NT2/D1 (cell line): Measurements from ENCODE around the gene CNTFR.

Experiments used
- SUZ12 ChIP-seq: IDR thresholded peaks from 2 replicates; pipeline ENCODE4 v1.6.1; 2011; ENCODE audit not compliant: insufficient read length, insufficient read depth; ENCODE audit errors: extremely low read depth
- YY1 ChIP-seq: IDR thresholded peaks from 2 replicates; pipeline ENCODE4 v1.6.1; 2011; ENCODE audit not compliant: insufficient read length, insufficient read depth

- TF ChIP-seq SUZ12 (no peak), YY1 (no peak)
These were observed 82.9 kb downstream of the CNTFR start for GRCh38 chr9:34506623-34507022.
